GM19452 (cell line): ENCODE measurements around the gene GPR157.
"Not testable (repeated sequence)": the region's sequence is repeated elsewhere in the genome, so short reads cannot be mapped to it uniquely, and the experiment has no call there.

Source experiments
- ATAC-seq: cut with Tn5 transposase; IDR thresholded peaks from one replicate; pipeline ENCODE4 v1.9.1; 2021; ENCODE audit not compliant: unreplicated experiment

The GPR157 gene

DNA sequence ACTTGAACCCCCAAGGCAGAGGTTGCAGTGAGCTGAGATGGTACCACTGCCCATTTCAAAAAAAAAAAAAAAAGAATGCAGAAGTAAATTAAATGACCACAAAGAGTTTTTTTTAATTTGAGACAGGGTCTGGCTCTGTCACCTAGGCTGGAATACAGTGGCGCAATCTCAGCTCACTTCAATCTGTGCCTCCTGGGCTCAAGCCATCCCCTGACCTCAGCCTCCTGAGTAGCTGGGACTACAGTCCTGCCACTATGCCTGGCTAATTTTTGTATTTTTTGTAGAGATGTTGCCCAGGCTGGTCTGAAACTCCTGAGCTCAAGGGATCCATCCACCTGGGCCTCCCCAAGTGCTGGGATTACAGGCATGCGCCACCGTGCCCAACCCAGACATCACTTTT is 20.2 kb upstream of the GPR157 start:
- ATAC-seq: no peak

DNA sequence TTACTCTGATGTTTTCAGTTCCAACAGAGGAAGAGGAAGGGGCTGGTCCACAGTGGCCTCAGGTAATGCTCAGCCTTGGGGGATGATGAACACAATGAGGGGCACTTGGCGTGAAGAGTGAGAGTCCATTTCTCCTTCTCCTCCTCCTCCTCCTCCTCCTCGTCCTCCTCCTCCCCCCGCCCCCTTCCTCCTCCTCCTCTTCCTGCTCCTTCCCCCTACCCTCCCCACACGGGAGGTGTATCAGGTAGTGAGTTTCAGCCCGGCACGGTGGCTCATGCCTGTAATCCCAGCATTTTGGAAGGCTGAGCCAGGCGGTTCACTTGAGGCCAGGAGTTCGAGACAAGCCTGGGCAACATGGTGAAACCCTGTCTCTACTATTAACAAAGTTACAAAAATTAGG is 17.3 kb upstream of the GPR157 start:
- no peak for ATAC-seq

DNA sequence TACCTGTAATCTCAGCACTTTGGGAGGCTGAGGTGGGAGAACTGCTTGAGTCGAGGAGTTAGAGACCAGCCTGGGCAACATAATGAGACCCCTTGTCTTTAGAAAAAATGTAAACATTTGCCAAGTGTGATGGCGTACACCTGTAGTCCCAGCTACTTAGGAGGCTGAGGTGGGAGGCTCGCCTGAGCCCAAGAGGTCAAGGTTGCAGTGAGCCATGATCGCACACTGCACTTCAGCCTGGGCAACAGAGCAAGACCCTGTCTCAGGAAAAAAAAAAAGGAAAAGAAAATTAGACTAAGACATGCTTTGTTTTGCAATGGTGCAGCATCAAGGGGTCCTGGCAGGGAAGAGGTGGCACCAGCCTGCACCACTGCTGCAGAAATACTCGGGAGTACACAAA is 16.8 kb upstream of the GPR157 start:
- ATAC-seq: no peak

- no peak for ATAC-seq
Observed at GRCh38 chr1:9145021-9145668, 16.2 kb upstream of the GPR157 start.

GRCh38 chr1:9144494-9144893 is 15.6 kb upstream of the GPR157 start:
- not testable (repeated sequence) for ATAC-seq

DNA sequence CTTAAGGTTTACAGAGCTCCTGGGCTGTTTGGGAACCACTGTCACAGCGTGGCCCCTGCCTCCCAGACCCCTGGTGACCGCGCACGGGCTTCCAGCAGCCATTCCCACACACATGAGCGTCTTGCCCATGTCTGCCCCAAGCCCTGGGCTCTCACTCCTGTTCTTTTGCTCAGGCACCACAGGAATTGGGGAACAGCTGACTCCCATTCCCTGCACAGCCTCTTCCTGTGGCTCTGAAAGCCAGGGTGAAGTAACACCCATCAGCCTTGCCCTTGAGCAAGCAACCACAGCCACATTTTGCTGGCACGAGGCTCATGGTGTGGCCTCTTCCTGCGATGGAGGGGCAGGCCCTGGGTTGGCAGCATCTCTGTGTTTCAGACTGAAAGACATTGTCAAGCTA is 14.3 kb upstream of the GPR157 start:
- ATAC-seq: no peak

DNA sequence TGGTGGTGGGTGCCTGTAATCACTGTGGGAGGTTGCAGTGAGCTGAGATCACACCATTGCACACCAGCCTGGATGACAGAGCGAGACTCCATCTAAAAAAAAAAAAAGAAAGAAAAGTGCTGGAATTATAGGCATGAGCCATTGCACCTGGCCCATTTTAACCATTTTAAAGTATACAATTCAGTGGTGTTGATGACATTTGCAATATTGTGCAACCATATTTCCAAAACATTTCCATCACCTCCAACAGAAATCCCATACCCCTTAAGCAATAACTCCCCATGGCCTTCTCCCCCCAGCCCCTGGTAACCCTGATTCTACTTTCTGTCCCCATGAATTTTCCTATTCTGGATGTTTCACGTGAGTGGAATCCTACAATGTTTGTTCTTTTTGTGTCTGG is 11.0 kb upstream of the GPR157 start:
- no peak for ATAC-seq

DNA sequence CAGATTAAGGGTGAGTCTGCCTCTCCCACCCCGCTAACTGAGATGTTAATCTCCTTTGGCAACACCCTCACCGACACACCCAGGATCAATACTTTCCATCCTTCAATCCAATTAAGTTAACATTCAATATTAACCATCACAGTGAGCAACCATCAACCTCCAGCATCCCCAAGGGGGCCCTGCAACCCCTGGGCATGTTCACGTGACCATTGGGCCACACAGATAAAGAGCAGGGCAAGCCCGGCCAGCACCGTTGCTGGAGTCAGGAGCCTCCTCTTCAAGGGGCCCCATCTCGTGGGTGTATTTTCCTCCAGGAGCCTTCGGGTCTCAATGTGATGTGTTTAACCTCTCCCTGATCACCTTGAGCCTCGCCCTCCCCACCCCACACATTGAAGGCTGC is 8.0 kb upstream of the GPR157 start:
- no peak for ATAC-seq

DNA sequence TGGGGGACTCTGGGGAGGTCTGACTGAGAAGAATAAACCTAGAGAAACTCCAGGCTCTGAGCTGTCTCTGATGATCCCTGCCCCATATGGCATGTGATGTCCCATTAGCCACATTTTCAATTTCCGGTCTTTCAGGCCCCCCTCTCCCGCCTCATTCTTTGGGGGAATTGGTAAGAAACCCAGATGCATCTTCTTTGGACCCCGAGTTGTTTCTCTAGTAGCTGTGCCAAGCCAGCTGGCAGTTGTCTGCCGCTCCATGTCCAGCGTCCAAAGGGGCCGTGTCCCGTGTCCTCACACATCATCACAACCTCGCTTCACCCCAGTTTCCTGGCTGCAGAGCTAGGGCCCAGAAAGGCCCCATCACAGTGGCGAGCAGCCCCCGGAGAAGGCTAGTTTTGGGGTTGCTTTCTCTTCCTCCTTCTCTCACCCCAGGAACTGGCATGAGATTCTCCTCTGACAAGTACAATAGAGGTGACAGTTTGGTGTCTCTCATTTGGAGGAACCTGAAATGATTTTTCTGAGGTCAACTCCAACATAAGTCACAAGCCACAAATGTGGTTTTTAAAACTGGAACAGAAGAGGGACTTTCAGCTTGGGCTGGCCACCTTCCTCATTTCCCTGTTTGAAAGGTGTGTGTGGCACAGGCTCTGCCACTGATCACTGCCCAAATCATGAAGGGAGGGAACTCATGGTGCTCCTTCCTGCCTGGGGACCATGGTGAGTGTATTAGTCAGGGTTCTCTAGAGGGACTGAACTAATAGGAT is 6.4 kb upstream of the GPR157 start:
- no peak for ATAC-seq

DNA sequence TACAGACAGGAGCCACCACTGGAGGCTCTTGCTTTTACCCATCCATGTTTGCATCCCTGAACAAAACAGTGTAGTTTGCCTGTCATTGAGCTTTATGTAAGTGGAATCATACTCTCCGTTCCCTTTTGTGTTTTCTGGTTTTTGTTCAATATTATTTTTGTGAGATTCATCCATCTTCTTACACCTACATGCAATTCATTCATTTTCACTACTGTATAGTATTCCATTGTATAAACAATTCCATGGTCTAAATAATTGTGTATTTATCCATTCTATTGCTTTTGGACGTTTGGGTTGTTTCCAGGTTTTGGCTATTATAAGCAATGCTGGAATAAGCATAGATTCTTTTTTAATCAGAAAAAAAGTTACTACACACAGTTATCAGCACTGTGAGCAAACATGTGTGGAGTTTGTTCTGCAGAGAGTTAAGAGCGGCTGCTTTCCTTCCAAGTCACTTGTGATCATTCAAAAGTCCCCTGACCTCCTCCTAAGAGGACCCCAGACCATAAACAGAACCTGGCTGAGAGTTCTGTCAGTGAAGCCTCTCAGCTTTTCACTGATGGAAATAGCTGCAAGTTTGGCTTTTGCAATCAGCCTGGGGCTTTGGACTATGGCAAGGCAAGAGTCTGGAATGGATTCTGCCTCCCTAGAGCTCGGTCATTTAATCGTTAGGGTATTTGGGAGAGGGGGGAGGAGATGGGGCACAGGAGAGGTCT is 5.1 kb upstream of the GPR157 start:
- no peak for ATAC-seq

DNA sequence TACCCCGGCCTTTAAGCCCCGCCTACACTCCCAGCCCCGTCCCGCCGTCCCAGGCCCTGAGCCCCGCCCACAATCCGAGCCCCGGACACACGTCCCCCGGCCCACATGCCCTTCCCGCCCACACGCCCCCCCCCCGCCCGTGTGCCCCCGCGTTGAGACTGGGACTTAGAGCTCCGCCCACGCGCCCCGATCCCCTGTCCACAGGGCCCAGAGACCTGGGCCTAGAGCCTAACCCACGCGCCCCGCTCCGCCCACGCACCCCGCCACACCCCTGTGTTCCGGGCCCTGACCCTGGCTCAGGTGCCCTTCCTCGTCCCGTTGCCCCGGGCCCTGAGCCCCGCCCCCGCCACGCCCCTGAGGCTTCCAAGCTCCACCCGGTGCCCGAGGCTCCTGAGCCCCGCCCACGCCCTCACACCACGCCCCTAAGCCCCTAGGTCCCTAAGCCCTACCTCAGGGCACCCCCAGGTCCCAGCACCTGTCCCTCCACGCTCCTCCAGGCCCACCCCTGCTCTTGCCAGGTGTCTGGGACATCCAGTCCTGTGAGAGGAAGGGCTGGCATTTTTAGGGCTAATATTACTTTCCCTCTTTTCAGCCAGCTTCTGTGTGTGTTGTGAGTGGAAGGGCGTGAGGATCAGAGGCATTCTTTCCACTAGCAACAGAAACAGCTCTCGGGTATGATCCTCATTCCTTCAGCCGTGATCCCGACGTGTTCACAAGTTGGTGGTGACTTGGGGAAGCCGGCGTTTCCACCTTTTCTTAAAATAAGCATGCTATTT is 552 bp upstream of the GPR157 start:
- peak; percentile 48 for ATAC-seq

DNA sequence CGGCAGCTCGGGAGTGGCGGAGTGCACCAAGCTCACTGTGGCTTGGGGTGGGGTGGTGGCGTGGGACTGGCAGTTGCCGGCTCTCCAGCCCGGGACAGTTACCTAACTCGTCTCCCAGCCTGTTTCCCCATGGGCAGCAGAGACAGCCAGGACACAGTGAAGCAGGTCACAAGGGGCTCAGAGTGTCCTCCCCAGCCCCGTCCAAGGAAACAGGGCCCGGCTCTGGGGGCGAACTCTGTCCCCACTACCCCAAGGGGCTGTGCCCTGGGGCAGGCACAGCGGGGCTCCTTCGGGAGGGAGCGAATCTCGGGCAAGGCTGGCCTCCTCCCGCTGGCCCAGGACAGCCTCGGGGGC is 759 bp downstream of the GPR157 start:
- ATAC-seq: no peak

- no peak for ATAC-seq
Observed at GRCh38 chr1:9127395-9128165, 1.3 kb downstream of the GPR157 start.

- no peak for ATAC-seq
Observed at GRCh38 chr1:9126511-9126910, 2.4 kb downstream of the GPR157 start.

GRCh38 chr1:9125847-9126246 is 3.1 kb downstream of the GPR157 start:
- not testable (repeated sequence) for ATAC-seq

GRCh38 chr1:9125325-9125724 is 3.6 kb downstream of the GPR157 start:
- no peak for ATAC-seq

GRCh38 chr1:9124389-9124788 is 4.5 kb downstream of the GPR157 start:
- ATAC-seq: not testable (repeated sequence)

GRCh38 chr1:9123665-9124064 is 5.2 kb downstream of the GPR157 start:
- not testable (repeated sequence) for ATAC-seq

- peak; percentile 59 for ATAC-seq
Observed at GRCh38 chr1:9121496-9122409, 7.1 kb downstream of the GPR157 start.
